T-helper 2 cell treated with Interferon-gamma antibody and Interleukin-4, amounts not matched to agents 5 μg/mL and 100 μg/mL, for 36 hours (primary cell): Measurements from ENCODE around the gene PEX14.

Experiments
- DNase-seq: peaks from one replicate; pipeline ENCODE4 v3.0.0; 2021; ENCODE audit warnings: low spot score
- H3K27ac Mint-ChIP-seq: one replicate; pipeline ENCODE4 v1.8.0; 2021; ENCODE audit warnings: mild to moderate bottlenecking, mixed read lengths
- H3K27me3 Mint-ChIP-seq: one replicate; pipeline ENCODE4 v1.8.0; 2021; ENCODE audit warnings: low read depth, mixed read lengths
- H3K36me3 Mint-ChIP-seq: one replicate; pipeline ENCODE4 v1.8.0; 2021; ENCODE audit warnings: low read depth, mixed read lengths
- H3K4me1 Mint-ChIP-seq: one replicate; pipeline ENCODE4 v1.8.0; 2021; ENCODE audit warnings: low read depth, mixed read lengths
- H3K4me3 Mint-ChIP-seq: one replicate; pipeline ENCODE4 v1.8.0; 2022; ENCODE audit warnings: mild to moderate bottlenecking, moderate library complexity, mixed read lengths
- H3K9me3 Mint-ChIP-seq: one replicate; pipeline ENCODE4 v1.8.0; 2021; ENCODE audit warnings: mixed read lengths

PEX14 gene

GRCh38 chr1:10601342-10602070 is 126.8 kb downstream of the PEX14 start:
- Mint-ChIP-seq H3K4me1 (no peaks in the 10 kb centered on the region), H3K36me3 (peaks cover 6% of the 10 kb centered on the region), H3K27ac (no peak overlapping the region), H3K9me3 (no peaks in the 10 kb centered on the region), H3K27me3 (no peaks in the 10 kb centered on the region), H3K4me3 (no peak overlapping the region)
- no peak for DNase-seq

DNA sequence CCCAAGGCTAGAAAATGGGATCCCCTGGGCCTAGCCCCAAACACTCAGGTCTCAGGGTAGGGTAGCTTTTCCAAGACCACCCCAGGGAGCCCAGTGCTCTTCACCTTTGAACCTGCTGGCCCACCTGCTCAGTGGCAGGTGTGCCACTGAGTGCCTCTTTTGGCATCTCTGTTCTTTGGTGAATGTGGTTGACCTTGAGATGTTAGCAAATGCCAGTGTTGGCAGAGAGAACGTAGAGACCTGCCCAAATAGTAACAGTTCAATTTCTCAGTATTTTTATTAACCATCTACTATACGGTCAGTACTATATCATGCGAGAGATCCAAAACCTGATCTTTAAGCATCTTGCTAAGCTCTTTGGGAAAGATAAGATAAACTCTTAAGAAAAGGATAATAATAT is 128.2 kb downstream of the PEX14 start:
- Mint-ChIP-seq H3K36me3 (peaks cover 6% of the 10 kb centered on the region), H3K27ac (no peak overlapping the region), H3K4me1 (no peaks in the 10 kb centered on the region), H3K9me3 (no peaks in the 10 kb centered on the region), H3K27me3 (no peaks in the 10 kb centered on the region), H3K4me3 (no peak overlapping the region)
- no peak for DNase-seq

- H3K4me1 Mint-ChIP-seq, result no peaks in the 10 kb centered on the region
- DNase-seq, result no peak
- no peak overlapping the region for H3K27ac Mint-ChIP-seq
- no peak overlapping the region for H3K4me3 Mint-ChIP-seq
- H3K36me3 Mint-ChIP-seq, result peaks cover 6% of the 10 kb centered on the region
- H3K9me3 Mint-ChIP-seq, result no peaks in the 10 kb centered on the region
- no peaks in the 10 kb centered on the region for H3K27me3 Mint-ChIP-seq
These were observed 130.2 kb downstream of the PEX14 start for GRCh38 chr1:10604966-10605365.

DNA sequence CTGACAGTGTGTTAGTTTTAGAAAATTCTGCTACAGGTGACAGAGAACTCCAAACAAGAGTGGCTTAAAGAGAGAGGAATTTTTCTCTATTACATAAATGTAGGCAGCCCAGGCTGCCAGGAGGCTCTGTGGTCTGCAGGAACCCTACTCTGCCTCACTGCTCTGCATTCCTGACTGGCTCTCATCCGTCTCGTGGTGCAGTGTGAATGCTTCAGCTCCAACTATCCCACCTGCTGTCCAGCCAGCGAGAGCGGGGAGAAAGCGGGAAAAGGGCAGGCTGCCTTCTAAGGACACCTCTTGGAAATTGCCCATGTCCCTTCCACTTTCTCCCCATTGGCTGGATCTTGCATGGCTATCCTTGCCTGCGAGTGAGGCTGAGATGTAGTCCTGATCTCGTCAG is 131.3 kb downstream of the PEX14 start:
- no peak for DNase-seq
- H3K36me3 Mint-ChIP-seq, result peaks cover 6% of the 10 kb centered on the region
- H3K4me3 Mint-ChIP-seq, result no peak overlapping the region
- no peaks in the 10 kb centered on the region for H3K9me3 Mint-ChIP-seq
- H3K4me1 Mint-ChIP-seq, result no peaks in the 10 kb centered on the region
- H3K27ac Mint-ChIP-seq, result no peak overlapping the region
- H3K27me3 Mint-ChIP-seq, result no peaks in the 10 kb centered on the region

- no peak for DNase-seq
- Mint-ChIP-seq H3K9me3 (no peaks in the 10 kb centered on the region), H3K36me3 (peaks cover 4% of the 10 kb centered on the region), H3K4me3 (no peak overlapping the region), H3K27ac (no peak overlapping the region), H3K27me3 (no peaks in the 10 kb centered on the region), H3K4me1 (no peaks in the 10 kb centered on the region)
These were observed 132.5 kb downstream of the PEX14 start for GRCh38 chr1:10607228-10607627.

DNA sequence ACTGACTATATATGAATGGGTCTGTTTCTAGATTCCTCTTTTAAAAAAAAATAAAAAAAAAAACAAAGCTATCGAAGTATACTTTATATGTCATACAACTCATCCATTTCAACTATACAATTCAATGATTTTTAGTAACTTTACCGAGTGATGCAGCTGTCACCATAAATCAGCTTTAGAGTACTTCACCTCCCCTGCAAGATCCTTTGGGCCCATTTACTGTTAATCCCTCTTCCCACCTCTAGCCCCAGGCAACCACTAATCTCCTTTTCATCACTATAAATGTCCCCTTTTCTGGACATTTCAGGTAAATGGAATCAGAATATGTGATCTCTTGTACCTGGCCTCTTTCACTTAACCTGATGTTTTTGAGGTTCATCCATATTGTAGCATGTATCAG is 133.9 kb downstream of the PEX14 start:
- Mint-ChIP-seq H3K27me3 (no peaks in the 10 kb centered on the region), H3K4me1 (no peaks in the 10 kb centered on the region), H3K27ac (no peak overlapping the region), H3K4me3 (no peak overlapping the region), H3K36me3 (peaks cover 4% of the 10 kb centered on the region), H3K9me3 (no peaks in the 10 kb centered on the region)
- DNase-seq, result no peak

DNA sequence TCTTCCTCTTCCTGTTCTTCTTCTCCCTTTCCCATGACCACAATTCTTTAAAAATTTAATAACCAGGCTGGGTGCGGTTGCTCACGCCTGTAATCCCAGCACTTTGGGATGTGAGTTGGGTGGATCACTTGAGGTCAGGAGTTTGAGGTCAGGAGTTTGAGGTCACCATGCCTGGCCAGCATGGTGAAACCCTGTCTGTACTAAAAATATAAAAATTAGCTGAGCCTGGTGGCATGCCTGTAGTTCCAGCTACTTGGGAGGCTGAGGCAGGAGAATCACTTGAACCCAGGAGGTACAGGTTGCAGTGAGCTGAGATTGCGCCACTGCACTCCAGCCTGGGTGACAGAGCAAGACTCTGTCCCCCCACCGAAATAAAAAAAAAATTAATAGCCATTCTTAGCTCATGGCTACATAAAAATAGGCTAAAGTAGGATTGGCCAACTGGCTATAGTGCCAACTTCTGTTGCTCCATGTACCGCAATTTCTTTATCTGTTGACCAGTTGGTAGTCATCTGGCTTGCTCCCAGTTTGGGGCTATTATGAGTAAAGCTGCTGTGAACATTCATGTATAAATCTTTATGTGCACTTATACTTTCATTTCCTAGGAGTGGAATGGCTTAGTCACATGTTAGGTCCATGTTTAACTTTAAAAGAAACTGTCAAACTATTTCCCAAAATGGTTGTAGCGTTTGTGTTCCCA is 136.3 kb downstream of the PEX14 start:
- Mint-ChIP-seq H3K27ac (no peak overlapping the region), H3K4me1 (no peaks in the 10 kb centered on the region), H3K4me3 (no peak overlapping the region), H3K27me3 (no peaks in the 10 kb centered on the region), H3K36me3 (no peaks in the 10 kb centered on the region), H3K9me3 (no peaks in the 10 kb centered on the region)
- DNase-seq, result no peak

- Mint-ChIP-seq H3K4me1 (no peaks in the 10 kb centered on the region), H3K9me3 (no peaks in the 10 kb centered on the region), H3K36me3 (no peaks in the 10 kb centered on the region), H3K27ac (no peak overlapping the region), H3K4me3 (no peak overlapping the region), H3K27me3 (no peaks in the 10 kb centered on the region)
- no peak for DNase-seq
These were observed 137.8 kb downstream of the PEX14 start for GRCh38 chr1:10612436-10613160.

DNA sequence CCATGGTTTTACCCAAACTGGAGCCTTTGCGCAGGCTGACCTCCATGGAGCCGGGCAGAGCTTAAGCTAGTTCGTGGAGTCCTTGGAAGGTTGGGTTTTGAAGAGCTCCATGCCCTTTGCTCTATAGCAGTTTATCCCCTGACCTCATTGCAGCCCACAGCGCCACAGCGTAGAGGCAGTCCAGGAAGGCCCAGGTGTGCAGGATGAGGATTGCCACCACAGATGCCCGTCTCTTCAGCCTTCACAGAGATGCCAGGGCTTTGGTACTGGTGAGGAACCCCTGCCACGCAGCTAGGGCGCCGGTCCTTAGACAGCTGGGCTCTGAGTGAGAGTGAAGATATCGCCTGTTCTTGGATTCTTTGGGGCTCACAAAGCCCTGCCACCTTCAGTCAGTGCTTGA is 138.6 kb downstream of the PEX14 start:
- Mint-ChIP-seq H3K9me3 (no peaks in the 10 kb centered on the region), H3K27ac (no peak overlapping the region), H3K36me3 (no peaks in the 10 kb centered on the region), H3K4me3 (no peak overlapping the region), H3K4me1 (no peaks in the 10 kb centered on the region), H3K27me3 (no peaks in the 10 kb centered on the region)
- DNase-seq, result no peak

GRCh38 chr1:10613861-10614260 is 139.1 kb downstream of the PEX14 start:
- Mint-ChIP-seq H3K27me3 (no peaks in the 10 kb centered on the region), H3K36me3 (no peaks in the 10 kb centered on the region), H3K27ac (no peak overlapping the region), H3K4me3 (no peak overlapping the region), H3K9me3 (no peaks in the 10 kb centered on the region), H3K4me1 (no peaks in the 10 kb centered on the region)
- no peak for DNase-seq

DNA sequence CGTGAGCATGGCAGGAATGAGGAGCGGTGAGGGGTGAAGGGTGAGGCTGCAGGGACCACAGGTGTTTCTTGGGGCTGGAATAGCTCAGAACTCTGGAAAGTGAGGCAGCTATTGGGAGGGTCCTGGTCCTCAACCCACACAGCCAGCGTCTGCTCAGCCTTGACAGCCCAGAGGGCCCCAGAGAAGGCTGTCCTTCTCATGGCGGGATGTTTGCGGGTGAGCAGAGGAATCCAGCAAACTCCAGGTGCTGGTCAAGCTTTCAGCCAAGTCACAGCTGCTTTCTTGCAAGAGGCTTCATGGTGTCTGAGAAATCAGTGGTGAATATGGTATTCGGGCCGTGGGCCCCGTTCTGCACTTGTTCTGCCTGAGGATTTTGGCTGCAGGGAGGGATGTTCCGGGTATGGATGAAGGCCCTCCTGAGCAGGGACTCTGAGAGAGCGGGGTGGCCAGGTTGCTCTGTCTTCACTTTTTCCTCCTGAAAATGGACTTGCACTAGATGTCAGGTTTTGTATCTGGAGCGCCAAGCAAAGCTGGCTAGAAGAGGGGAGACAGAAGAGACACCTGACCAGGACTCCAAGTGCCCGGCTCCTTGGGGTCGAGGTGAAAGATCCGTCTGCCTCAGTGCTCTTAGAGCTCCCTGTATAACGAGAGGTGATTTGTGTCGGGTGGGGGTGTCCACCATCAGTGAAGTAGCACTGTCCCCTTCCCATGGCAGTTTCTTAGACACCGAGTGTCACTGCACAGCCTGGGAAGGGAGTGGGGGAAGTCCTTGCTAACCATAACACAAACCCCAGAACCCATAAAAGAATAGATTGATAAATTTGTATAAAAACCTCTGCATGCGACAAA is 139.9 kb downstream of the PEX14 start:
- H3K27ac Mint-ChIP-seq, result no peak overlapping the region
- no peaks in the 10 kb centered on the region for H3K9me3 Mint-ChIP-seq
- DNase-seq, result no peak
- no peak overlapping the region for H3K4me3 Mint-ChIP-seq
- no peaks in the 10 kb centered on the region for H3K36me3 Mint-ChIP-seq
- H3K27me3 Mint-ChIP-seq, result no peaks in the 10 kb centered on the region
- H3K4me1 Mint-ChIP-seq, result no peaks in the 10 kb centered on the region

DNA sequence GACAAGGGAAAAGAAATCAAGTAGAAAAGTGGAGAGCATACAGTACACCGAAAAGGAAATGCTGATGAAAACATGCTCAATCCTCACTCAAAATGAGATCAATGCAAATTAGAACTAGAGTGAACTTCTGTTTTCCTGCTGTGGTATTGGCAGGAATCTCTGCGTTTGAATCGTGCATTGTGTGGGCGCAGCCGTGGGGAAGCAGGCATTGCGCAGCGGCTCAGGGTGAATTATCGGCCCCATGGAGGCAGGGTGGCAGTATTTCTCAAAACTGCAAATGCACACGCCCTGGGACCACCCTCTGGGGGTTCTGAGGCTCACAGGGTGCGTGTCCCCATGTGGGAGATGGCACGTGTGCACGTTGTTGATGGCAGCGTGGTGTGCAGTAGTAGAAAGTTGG is 140.6 kb downstream of the PEX14 start:
- no peaks in the 10 kb centered on the region for H3K9me3 Mint-ChIP-seq
- DNase-seq, result no peak
- no peak overlapping the region for H3K27ac Mint-ChIP-seq
- H3K27me3 Mint-ChIP-seq, result no peaks in the 10 kb centered on the region
- no peaks in the 10 kb centered on the region for H3K36me3 Mint-ChIP-seq
- no peaks in the 10 kb centered on the region for H3K4me1 Mint-ChIP-seq
- no peak overlapping the region for H3K4me3 Mint-ChIP-seq

- no peak for DNase-seq
- Mint-ChIP-seq H3K36me3 (no peaks in the 10 kb centered on the region), H3K4me1 (no peaks in the 10 kb centered on the region), H3K27me3 (no peaks in the 10 kb centered on the region), H3K27ac (no peak overlapping the region), H3K9me3 (no peaks in the 10 kb centered on the region), H3K4me3 (no peak overlapping the region)
These were observed 141.4 kb downstream of the PEX14 start for GRCh38 chr1:10615932-10616671.
